Duodenal mucosa (tissue), 2 donors: Measurements from ENCODE around the gene ARNT2.
"Not testable (repeated sequence)": the region's sequence is repeated elsewhere in the genome, so short reads cannot be mapped to it uniquely, and the experiment has no call there.

Experiments
- H3K27ac ChIP-seq: one replicate; pipeline ENCODE4 v1.7.0; 2013; ENCODE audit warnings: low read depth, low read length
- H3K27me3 ChIP-seq, 2 donors: one replicate each; pipeline ENCODE4 v1.7.0; 2013; ENCODE audit warnings: low read length in 2 of 2, control low read depth in 1 of 2; ENCODE audit not compliant: insufficient read depth in 2 of 2, control insufficient read depth in 1 of 2
- H3K36me3 ChIP-seq, 2 donors: one replicate each; pipeline ENCODE4 v1.7.0; 2013; ENCODE audit warnings: low read length in 2 of 2, control low read depth in 1 of 2; ENCODE audit not compliant: insufficient read depth in 2 of 2, control insufficient read depth in 1 of 2
- H3K4me1 ChIP-seq, 2 donors: one replicate each; pipeline ENCODE4 v1.7.0; 2013; ENCODE audit warnings: low read length in 2 of 2, control low read depth in 1 of 2; ENCODE audit not compliant: insufficient read depth in 2 of 2, control insufficient read depth in 1 of 2
- H3K4me3 ChIP-seq, 2 donors: one replicate each; pipeline ENCODE4 v1.7.0; 2013; ENCODE audit warnings: low read length in 2 of 2, low read depth in 1 of 2
- H3K9ac ChIP-seq, 2 donors: one replicate each; pipeline ENCODE4 v1.7.0; 2013; ENCODE audit warnings: low read length in 2 of 2, low read depth in 1 of 2
- H3K9me3 ChIP-seq, 2 donors: one replicate each; pipeline ENCODE4 v1.7.0; 2013; ENCODE audit warnings: low read length in 2 of 2, control low read depth in 1 of 2; ENCODE audit not compliant: control insufficient read depth in 1 of 2

ARNT2 gene

GRCh38 chr15:80637747-80638146 is 233.6 kb downstream of the ARNT2 start:
- Histone ChIP-seq H3K9ac (no peak overlapping the region), H3K4me3 (no peak overlapping the region), H3K9me3 (peaks cover 3 to 8% of the 10 kb centered on the region in 2 donors), H3K4me1 (no peaks in the 10 kb centered on the region), H3K27ac (no peak overlapping the region), H3K27me3 (no peaks in the 10 kb centered on the region), H3K36me3 (no peaks in the 10 kb centered on the region)

- Histone ChIP-seq H3K4me1 (no peaks in the 10 kb centered on the region), H3K4me3 (no peak overlapping the region), H3K36me3 (no peaks in the 10 kb centered on the region), H3K9me3 (peaks cover 3 to 8% of the 10 kb centered on the region in 2 donors), H3K9ac (no peak overlapping the region), H3K27ac (no peak overlapping the region), H3K27me3 (no peaks in the 10 kb centered on the region)
Observed at GRCh38 chr15:80638553-80639167, 234.5 kb downstream of the ARNT2 start.

- Histone ChIP-seq H3K4me1 (no peaks in the 10 kb centered on the region), H3K9me3 (peaks cover 3 to 8% of the 10 kb centered on the region in 2 donors), H3K27ac (no peak overlapping the region), H3K4me3 (no peak overlapping the region), H3K27me3 (no peaks in the 10 kb centered on the region), H3K36me3 (no peaks in the 10 kb centered on the region), H3K9ac (no peak overlapping the region)
Observed at GRCh38 chr15:80639168-80639555, 235.0 kb downstream of the ARNT2 start.

DNA sequence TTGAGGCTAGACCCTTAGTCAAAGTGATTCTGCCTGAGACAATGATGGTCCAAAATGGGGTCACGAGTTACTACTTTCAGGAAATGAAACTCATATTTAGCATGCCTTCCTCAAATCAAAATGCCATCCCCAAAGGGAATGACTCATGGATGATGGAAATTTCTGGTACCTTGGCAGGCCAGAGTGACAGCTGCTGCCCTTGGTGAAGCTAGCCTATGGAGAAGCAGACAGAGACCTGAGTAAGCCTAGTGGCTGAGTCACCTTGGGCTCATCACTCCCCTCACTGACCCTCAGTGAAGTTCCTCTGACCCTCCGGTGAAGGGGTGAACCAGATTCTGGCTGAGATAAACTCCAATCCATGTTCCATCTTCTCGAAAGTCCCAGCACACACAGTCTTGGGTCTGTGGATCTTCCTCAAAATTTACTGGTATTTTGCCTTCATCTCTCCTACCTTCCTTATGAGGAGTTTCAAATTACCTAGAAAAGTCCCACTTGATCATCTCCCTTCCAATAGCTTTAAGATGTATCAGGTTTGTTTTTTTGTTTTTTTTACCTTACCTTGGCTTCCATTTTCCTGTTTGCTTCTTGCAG is 236.4 kb downstream of the ARNT2 start:
- no peaks in the 10 kb centered on the region for H3K27me3 ChIP-seq
- H3K9ac ChIP-seq, result no peak overlapping the region
- no peaks in the 10 kb centered on the region for H3K36me3 ChIP-seq
- H3K4me1 ChIP-seq, result no peaks in the 10 kb centered on the region
- H3K27ac ChIP-seq, result no peak overlapping the region
- peaks cover 3 to 8% of the 10 kb centered on the region in 2 donors for H3K9me3 ChIP-seq
- H3K4me3 ChIP-seq, result no peak overlapping the region

- H3K4me3 ChIP-seq, result no peak overlapping the region
- H3K27me3 ChIP-seq, result no peaks in the 10 kb centered on the region
- no peaks in the 10 kb centered on the region for H3K4me1 ChIP-seq
- H3K9me3 ChIP-seq, result peaks cover 3 to 11% of the 10 kb centered on the region in 2 donors
- H3K36me3 ChIP-seq, result no peaks in the 10 kb centered on the region
- H3K27ac ChIP-seq, result no peak overlapping the region
- no peak overlapping the region for H3K9ac ChIP-seq
Observed at GRCh38 chr15:80641384-80641783, 237.2 kb downstream of the ARNT2 start.

GRCh38 chr15:80643431-80643951 is 239.3 kb downstream of the ARNT2 start:
- Histone ChIP-seq H3K4me3 (no peak overlapping the region), H3K36me3 (no peaks in the 10 kb centered on the region), H3K9ac (no peak overlapping the region), H3K9me3 (peaks cover 5 to 17% of the 10 kb centered on the region in 2 donors), H3K4me1 (no peaks in the 10 kb centered on the region), H3K27ac (no peak overlapping the region), H3K27me3 (no peaks in the 10 kb centered on the region)

- Histone ChIP-seq H3K9ac (no peak overlapping the region), H3K27me3 (no peaks in the 10 kb centered on the region), H3K36me3 (no peaks in the 10 kb centered on the region), H3K9me3 (peaks cover 5 to 16% of the 10 kb centered on the region in 2 donors), H3K27ac (no peak overlapping the region), H3K4me1 (no peaks in the 10 kb centered on the region), H3K4me3 (no peak overlapping the region)
Observed at GRCh38 chr15:80645494-80646065, 241.4 kb downstream of the ARNT2 start.

DNA sequence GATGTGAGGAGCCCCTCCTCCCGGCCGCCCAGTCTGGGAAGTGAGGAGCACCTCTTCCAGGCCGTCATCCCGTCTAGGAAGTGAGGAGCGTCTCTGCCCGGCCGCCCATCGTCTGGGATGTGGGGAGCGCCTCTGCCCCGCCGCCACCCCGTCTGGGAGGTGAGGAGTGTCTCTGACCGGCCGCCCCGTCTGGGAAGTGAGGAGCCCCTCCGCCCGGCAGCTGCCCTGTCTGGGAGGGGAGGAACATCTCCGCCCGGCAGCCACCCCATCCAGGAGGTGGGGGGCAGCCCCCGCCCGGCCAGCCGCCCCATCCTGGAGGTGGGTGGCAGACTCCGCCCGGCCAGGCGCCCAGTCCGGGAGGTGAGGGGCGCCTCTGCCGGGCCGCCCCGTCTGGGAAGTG is 243.2 kb downstream of the ARNT2 start:
- not testable (repeated sequence) for H3K27me3 ChIP-seq, H3K4me1 ChIP-seq, H3K9ac ChIP-seq, H3K27ac ChIP-seq, H3K4me3 ChIP-seq, H3K36me3 ChIP-seq
- peaks cover 5 to 12% of the 10 kb centered on the region in 2 donors for H3K9me3 ChIP-seq
